SKM-1 treated with dmso at 0.1 percent for 144 hours (cell line): ENCODE data around the gene PLPPR3.

Experiments
- DNase-seq: peaks from one replicate; lab custom pipeline; 2025; ENCODE audit not compliant: unreplicated experiment; lab: John Stamatoyannopoulos, UW

Gene PLPPR3

DNA sequence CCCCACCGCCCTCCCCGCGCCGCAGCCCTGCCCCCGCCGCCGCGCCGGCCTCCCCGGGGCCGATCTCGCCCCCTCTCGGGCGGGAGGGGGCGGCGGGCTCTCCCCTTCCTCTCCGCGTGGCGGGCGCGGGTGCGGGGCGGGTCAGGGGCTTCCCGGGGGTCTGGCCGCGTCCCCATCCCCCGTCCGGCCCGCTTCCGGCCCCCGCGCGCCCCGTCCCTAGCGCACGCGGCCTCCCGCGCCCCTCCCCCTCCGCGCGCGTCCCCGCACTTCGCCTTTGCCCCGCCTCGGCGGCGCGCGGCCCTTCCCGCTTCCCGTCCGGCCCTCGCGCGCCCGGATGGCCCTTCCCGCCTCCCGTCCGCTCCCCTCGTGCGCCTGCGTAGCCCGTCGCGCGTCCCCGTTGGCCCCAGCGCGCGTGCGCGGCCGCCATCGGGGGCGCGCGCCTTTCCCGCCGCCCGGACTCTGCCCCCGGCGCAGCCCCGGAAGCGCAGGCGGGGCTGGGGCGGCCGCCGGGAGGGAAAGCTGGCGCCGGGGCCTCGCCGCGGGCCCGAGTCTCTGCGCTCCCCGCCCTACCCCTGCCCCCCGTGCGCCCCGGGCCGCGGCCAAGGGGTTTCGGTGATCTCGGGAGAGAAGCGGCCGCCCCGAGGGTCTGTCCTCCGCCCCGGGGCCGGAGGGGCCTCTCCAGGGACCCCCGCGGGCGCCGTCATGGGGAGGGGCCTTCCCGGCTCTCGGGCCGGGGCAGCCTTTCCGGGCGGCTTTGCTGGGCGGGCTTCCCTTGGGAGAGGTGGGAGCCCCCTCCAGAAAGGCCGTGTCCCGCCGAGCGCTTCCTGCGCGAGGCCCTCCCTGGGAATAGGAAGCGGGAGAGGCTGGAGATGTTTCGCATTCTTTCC, 24.0 kb downstream of the PLPPR3 start:
- peak; percentile 81 for DNase-seq

- DNase-seq: peak; percentile 99
These were observed 24.8 kb downstream of the PLPPR3 start, which contains the start of gene PTBP1 for GRCh38 chr19:796692-797527. PTBP1 (plus strand) TSS chr19:797452; CDS start chr19:797498, 46 bp downstream.

DNA sequence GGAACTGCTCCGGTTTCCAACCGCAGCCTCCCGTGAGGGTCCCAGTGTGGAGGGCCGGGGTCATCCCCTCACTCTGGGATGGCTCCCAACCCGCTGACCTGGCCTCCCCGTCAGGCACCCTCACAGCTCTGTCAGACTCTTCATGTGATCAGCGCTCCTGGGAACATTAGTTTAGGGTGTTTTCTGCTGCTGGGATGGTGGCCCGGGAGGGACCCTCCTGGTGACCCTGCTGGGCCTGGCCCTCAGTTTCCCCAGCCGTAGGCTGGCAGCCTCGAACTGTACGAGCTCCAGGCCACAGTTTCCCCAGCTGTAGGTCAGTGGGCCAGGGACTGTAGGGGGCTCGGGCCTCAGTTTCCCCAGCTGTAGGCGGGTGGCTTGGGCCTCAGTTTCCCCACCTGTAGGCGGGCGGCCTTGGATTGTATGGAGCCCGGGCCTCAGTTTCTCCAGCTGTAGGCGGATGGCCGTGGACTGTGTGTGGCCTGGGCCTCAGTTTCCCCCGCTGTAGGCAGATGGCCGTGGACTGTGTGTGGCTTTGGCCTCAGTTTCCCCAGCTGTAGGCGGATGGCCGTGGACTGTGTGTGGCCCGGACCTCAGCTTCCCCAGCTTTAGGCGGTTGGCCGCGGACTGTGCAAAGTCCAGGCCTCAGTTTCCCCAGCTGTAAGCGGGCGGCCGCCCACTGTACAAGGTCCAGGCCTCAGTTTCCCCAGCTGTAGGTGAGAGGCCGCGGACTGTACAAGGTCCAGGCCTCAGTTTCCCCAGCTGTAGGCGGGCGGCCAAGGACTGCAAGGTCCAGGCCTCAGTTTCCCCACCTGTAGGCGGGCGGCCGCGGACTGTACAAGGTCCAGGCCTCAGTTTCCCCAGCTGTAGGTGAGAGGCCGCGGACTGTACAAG, 25.8 kb downstream of the PLPPR3 start:
- DNase-seq: no peak

DNA sequence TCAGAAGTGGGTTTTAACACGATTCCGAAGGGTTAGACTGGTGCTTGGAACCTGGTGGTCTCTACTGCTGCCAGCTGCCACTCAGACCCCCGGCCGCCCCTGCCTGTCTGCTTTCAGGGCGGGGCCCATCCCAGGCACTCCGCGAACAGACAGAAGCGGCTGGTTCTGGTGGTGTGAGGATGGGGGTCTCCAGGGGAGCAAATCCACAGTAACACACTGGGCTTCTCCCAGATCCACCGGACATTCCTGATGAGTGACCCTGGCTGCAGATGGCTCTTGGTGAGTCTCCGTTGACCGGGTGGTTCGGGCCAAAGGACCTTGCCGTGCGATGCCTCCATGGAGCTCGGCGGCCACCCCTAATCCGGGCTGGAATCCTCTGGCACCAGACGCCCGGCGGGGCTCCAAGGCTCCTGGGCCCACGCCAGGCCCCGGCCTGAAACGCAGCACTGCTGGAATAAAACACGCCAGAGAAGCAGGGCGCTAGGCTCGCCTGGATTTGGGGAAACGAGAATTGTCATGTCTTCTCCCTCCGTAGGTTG, 26.6 kb downstream of the PLPPR3 start:
- no peak for DNase-seq

- no peak for DNase-seq
These were observed 27.9 kb downstream of the PLPPR3 start for GRCh38 chr19:793806-794205.

DNA sequence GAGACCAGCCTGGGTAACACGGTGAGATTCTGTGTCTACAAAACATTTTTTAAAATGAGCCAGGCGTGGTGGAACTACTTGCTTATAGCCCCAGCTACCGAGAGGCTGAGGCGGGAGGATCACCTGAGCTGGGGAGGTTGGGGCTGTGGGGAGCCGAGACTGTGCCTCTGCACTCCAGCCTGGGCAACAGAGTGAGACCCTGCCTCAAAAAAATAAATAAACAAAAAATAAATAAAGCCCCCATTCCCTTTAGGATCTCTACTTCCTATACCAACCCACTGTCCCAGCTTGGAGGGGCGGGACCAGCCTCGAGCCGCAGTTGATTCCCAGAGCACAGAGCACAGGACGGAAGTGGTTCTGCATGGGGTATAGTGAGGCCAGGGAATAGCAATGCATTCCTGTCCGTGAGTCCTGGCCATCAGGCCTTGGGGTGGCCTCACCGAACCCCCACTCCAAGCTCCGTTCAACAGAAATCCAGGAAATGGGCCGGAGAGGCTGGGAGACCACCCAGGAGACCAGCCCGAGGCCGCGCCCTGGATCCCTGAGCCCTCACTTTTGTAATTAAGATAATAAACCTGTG, 29.4 kb downstream of the PLPPR3 start:
- no peak for DNase-seq

DNA sequence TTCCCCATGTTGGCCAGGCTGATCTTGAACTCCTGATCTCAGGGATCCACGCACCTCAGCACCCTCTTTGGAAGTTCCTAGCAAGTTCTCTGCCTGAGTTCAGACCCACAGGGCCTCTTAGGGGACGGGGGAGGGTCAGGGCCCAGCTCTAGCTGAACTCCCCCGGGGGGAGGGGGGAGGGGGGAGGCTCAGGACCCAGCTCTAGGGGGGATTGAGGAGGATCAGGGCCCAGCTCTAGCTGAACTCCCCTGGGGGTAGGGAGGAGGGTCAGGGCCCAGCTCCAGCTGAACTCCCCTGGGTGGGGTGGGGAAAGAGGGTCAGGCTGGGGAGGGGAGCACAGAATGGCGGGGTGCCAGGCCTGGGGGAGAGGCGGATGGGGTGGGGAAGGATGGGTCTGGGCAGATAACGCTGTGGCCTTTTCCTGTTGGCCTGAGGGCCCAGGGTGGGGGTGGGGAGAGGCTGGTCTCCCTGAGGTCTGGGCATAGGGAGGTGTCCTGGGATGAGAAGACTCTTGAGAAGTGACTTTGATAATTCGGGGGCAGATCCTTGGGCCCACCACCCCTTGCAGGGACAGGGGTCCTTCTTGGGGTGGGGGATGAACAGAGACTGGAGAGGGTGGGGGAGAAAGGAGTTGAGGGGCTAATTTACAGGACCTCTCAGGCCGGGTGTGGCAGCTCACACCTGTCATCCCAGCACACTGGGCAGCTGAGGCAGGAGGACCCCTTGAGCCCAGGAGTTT, 30.0 kb downstream of the PLPPR3 start:
- DNase-seq: no peak

- no peak for DNase-seq
These were observed 30.7 kb downstream of the PLPPR3 start for GRCh38 chr19:791007-791566.

DNA sequence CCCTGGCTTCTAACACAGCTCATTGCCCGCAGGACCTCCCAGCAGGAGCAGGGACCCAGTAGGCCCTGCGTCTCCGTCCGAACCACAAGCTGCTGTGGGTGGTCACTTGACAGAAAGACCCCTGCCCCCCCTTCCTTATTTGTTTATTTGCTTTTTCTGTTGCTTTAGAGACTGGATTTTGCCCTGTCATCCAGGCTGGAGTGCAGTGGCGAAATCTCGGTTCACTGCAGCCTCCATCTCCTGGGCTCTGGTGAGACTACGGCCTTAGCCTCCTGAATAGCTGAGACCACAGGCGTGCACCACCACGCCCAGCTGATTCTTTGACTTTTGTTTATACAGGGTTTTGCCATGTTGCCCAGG, 32.1 kb downstream of the PLPPR3 start:
- DNase-seq: no peak

- peak; percentile 88 for DNase-seq
These were observed 32.6 kb downstream of the PLPPR3 start for GRCh38 chr19:788983-789700.

DNA sequence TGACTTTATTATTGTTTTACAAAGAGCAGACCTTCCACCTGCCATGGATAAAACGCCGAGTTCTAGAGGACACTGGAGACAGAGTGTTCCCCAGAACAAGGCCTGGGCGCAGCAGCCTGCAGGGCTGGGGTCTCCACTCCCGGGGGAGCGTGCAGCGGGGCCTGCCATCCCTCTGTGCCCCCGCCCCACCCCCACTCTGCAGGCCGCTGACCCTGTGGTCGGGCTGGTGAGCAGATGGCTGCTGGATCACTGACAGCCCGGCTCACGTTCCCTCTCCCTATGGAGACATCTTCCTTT, 33.1 kb downstream of the PLPPR3 start:
- no peak for DNase-seq

DNA sequence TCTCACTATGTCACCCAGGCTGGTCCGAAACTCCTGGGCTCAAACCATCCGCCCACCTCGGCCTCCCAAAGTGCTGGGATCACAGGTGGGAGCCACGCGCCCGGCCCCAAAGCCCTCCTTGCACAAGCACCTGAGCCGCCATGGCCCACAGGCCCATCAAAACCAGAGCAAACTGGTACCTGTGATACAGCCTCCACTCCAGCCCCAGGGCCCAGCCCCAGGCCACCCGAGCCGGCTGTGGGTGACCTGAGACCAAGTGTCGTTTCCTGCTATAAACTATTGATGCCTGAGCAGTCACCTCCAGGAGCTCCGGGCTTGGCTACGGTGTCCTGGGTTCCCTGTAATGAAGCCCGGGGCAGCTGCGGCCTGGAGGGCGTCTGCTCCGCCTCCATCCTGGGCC, 34.2 kb downstream of the PLPPR3 start:
- no peak for DNase-seq

- DNase-seq: no peak
These were observed 37.2 kb downstream of the PLPPR3 start for GRCh38 chr19:784541-784940.

GRCh38 chr19:782878-783668, 38.7 kb downstream of the PLPPR3 start:
- no peak for DNase-seq

GRCh38 chr19:782185-782877, 39.4 kb downstream of the PLPPR3 start:
- no peak for DNase-seq

DNA sequence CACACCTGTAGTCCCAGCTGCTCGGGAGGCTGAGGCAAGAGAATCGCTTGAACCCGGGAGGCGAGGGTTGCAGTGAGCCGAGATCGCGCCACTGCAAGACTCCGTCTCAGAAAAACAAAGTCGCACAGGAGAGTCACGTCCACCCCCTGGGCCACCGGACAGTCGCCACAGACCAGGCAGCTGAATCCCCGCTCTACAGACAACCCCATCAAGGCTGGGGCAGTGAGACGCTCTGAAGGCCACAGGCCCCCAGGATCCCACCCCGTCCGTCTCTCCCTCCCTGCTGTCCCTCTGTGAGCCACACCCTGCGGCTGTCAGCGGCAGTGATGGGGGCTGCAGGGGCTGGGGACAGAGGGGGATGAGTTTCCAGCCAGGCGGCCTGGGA, 40.0 kb downstream of the PLPPR3 start:
- no peak for DNase-seq

DNA sequence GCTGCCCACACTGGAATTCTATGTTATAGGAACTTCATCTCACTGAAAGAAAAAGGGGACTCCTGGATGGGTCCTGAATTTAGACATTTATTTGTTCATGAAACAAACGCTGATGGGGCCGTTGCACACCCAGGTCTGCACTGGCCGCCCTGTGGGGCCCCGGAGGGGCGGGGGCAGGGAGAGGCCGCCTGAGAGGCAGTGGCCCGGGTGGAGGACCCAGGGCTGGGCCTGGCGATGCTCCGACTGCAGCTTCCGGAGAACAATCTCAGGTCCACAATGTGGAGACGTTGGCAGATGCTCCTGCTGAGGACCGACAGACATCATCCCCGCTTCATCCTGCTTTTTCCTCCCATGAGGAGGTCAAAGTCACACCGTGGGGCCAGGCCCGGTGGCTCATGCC, 40.8 kb downstream of the PLPPR3 start:
- DNase-seq: no peak
